ENCODE results near the gene CEACAM18.

- TF ChIP-seq PBX3 (CRISPR knock-in tag; IDR thresholded peaks at IDR 0.05): no peak
- TF ChIP-seq TRIM28 (IDR thresholded peaks at IDR 0.05; ENCODE audit: borderline replicate concordance, low read length): no peak
- no peak for TF ChIP-seq CTCF (tag by site-specific recombination; IDR thresholded peaks at IDR 0.05)
Observed at GRCh38 chr19:51503286-51503817, 25.0 kb downstream of the CEACAM18 start.
